ENCODE measurements around the gene CTNNA2. TPM values are rescaled to one million over a fixed set of nuclear protein-coding genes. Genes with fewer than 3 reads are reported as not detected.

Gene CTNNA2
- total RNA-seq, 1 experiment from 2014 or later = not detected

DNA sequence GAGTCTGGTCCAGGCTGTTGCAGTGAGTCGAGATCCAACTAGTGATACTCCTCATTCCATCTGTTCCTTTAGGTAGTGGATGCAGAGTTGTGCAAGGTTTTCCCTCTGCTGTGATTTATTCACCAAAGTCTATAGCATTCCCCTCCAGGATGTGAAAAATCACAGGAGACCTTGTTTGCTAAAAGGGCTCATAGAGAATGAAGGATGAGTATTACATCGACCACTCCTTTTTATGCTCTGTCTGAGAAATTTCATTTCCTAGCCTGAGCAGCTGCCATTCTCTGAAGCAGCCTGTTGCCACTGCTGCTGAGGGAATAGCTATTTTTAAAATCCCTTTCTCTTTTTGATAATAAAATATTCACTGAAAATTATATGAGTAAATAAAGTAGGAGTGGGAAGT, 925.8 kb downstream of the CTNNA2 start:
- BruUV-seq (replicated peaks) = no TSS peak
- intact Hi-C loops (cut with micrococcal nuclease; ENCODE audit: unreplicated experiment) = no loop called here
- Histone ChIP-seq H3K4me1 (replicated peaks; ENCODE audit: insufficient read depth) (no peaks in the 10 kb centered on the region), H3K9me2 (ENCODE audit: insufficient read depth) (peaks cover 4% of the 10 kb centered on the region; the same call in 1 of the 2 replicates), H3K4me3 (no peak overlapping the region), H3K9me3 (ENCODE audit: insufficient read depth, low read depth) (no peaks in the 10 kb centered on the region), H3F3A (ENCODE audit: insufficient read depth, low read depth) (no peaks in the 10 kb centered on the region), H2AFZ (no peak overlapping the region), H3K79me2 (ENCODE audit: low read depth) (no peaks in the 10 kb centered on the region), H3K36me3 (ENCODE audit: low read depth) (no peaks in the 10 kb centered on the region), H4K20me1 (ENCODE audit: insufficient read depth) (no peaks in the 10 kb centered on the region), H3K4me2 (no peak overlapping the region), H3K27me3 (ENCODE audit: insufficient read depth, low read depth) (peaks cover 18% of the 10 kb centered on the region), H3K27ac (no peak overlapping the region)
- ChIA-PET CTCF (no interaction called here), POLR2A (ENCODE audit: unreplicated experiment) (no interaction called here)
- TF ChIP-seq EZH2 (IDR thresholded peaks at IDR 0.05; ENCODE audit: low read depth) = no peak
- TF ChIP-seq, protein P1, sequence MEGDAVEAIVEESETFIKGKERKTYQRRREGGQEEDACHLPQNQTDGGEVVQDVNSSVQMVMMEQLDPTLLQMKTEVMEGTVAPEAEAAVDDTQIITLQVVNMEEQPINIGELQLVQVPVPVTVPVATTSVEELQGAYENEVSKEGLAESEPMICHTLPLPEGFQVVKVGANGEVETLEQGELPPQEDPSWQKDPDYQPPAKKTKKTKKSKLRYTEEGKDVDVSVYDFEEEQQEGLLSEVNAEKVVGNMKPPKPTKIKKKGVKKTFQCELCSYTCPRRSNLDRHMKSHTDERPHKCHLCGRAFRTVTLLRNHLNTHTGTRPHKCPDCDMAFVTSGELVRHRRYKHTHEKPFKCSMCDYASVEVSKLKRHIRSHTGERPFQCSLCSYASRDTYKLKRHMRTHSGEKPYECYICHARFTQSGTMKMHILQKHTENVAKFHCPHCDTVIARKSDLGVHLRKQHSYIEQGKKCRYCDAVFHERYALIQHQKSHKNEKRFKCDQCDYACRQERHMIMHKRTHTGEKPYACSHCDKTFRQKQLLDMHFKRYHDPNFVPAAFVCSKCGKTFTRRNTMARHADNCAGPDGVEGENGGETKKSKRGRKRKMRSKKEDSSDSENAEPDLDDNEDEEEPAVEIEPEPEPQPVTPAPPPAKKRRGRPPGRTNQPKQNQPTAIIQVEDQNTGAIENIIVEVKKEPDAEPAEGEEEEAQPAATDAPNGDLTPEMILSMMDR (conservative IDR thresholded peaks at IDR 0.05) = no peak
- DNase-seq = no peak

DNA sequence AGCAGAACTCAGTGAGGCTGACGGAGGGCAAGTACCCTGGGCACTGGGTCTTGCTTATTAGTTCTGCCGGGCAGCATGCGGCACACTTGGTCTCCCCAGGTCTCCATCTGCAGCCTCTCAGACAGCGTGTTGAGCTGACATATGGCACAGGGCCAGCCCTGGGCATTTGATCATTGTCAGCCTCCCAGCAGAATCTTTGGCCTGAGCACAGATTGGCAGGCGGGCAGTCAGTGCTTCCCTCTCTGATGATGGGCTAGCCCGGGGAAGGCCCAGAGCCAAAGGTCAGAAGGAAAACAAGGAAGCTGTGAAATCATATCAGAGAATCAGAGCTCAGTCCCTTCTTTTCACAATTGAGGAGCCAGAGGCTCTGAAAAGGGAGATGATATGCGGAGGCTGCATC, 941.8 kb downstream of the CTNNA2 start:
- TF ChIP-seq EZH2 (IDR thresholded peaks at IDR 0.05; ENCODE audit: low read depth) = no peak
- TF ChIP-seq, protein P1 (conservative IDR thresholded peaks at IDR 0.05) = no peak
- no peaks in the 10 kb centered on the region for H3K36me3 ChIP-seq (ENCODE audit: low read depth)
- ChIA-PET CTCF (no interaction called here), POLR2A (ENCODE audit: unreplicated experiment) (no interaction called here)
- H2AFZ ChIP-seq = no peak overlapping the region
- H3K4me1 ChIP-seq (replicated peaks; ENCODE audit: insufficient read depth) = no peaks in the 10 kb centered on the region
- BruUV-seq (replicated peaks) = no TSS peak
- peaks cover 35% of the 10 kb centered on the region for H3K27me3 ChIP-seq (ENCODE audit: insufficient read depth, low read depth)
- H3K4me3 ChIP-seq = no peak overlapping the region
- no peaks in the 10 kb centered on the region for H4K20me1 ChIP-seq (ENCODE audit: insufficient read depth)
- intact Hi-C loops (cut with micrococcal nuclease; ENCODE audit: unreplicated experiment) = no loop called here
- no peak for DNase-seq
- H3F3A ChIP-seq (ENCODE audit: insufficient read depth, low read depth) = no peaks in the 10 kb centered on the region
- H3K27ac ChIP-seq = no peak overlapping the region
- H3K9me3 ChIP-seq (ENCODE audit: insufficient read depth, low read depth) = no peaks in the 10 kb centered on the region
- H3K9me2 ChIP-seq (ENCODE audit: insufficient read depth) = no peaks in the 10 kb centered on the region
- H3K4me2 ChIP-seq = no peak overlapping the region
- H3K79me2 ChIP-seq (ENCODE audit: low read depth) = no peaks in the 10 kb centered on the region

DNA sequence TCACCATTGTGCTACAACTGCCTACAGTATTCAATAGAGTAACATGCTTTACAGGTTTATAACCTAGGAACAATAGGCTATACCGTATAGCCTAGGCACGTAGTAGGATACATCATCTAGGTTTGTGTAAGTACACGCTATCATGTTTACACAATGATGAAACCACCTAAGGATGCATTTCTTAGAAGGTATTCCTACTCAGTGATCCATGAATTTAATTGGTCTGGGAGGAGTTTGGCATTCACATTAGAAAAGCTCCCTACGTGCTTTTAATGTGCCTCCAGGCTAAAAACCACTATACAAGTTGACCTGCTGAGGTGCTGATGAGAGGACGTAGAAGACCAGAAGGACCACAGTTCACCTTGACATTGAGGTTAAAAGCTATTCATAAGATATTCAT, 946.2 kb downstream of the CTNNA2 start:
- CTCF ChIA-PET = no interaction called here
- no peak overlapping the region for H3K4me3 ChIP-seq
- no peak overlapping the region for H3K27ac ChIP-seq
- H3K79me2 ChIP-seq (ENCODE audit: low read depth) = no peaks in the 10 kb centered on the region
- no peak for DNase-seq
- H3K4me1 ChIP-seq (replicated peaks; ENCODE audit: insufficient read depth) = no peaks in the 10 kb centered on the region
- H4K20me1 ChIP-seq (ENCODE audit: insufficient read depth) = no peaks in the 10 kb centered on the region
- TF ChIP-seq, protein P1 (conservative IDR thresholded peaks at IDR 0.05) = no peak
- no peak for TF ChIP-seq EZH2 (IDR thresholded peaks at IDR 0.05; ENCODE audit: low read depth)
- POLR2A ChIA-PET (ENCODE audit: unreplicated experiment) = no interaction called here
- no peak overlapping the region for H3K4me2 ChIP-seq
- peaks cover 62% of the 10 kb centered on the region for H3K27me3 ChIP-seq (ENCODE audit: insufficient read depth, low read depth)
- H3F3A ChIP-seq (ENCODE audit: insufficient read depth, low read depth) = no peaks in the 10 kb centered on the region
- BruUV-seq (replicated peaks) = no TSS peak
- no peaks in the 10 kb centered on the region for H3K9me3 ChIP-seq (ENCODE audit: insufficient read depth, low read depth)
- intact Hi-C loops (cut with micrococcal nuclease; ENCODE audit: unreplicated experiment) = no loop called here
- no peaks in the 10 kb centered on the region for H3K36me3 ChIP-seq (ENCODE audit: low read depth)
- H2AFZ ChIP-seq = no peak overlapping the region
- H3K9me2 ChIP-seq (ENCODE audit: insufficient read depth) = no peaks in the 10 kb centered on the region

Data from PC-9 (cell line).